Measurements from ENCODE around the gene EFEMP2. TPM values are rescaled to one million over a fixed set of nuclear protein-coding genes. Genes with fewer than 3 reads are reported as not detected.

EFEMP2 gene
- total and polyA plus RNA-seq, 2 experiments from 2014 or later = 7.4 to 9.4 TPM

- DNase-seq (ENCODE audit: low spot score) (no peak), ATAC-seq (no peak)
- H2AFZ ChIP-seq = peak overlapping the region; percentile 95
- H3K27me3 ChIP-seq (ENCODE audit: insufficient read depth) = peaks cover 12% of the 10 kb centered on the region
- peaks cover 5% of the 10 kb centered on the region; the same call in 1 of the 3 replicates for H3K4me1 Mint-ChIP-seq
- no peaks in the 10 kb centered on the region; the same call in 1 of the 3 replicates for H3K36me3 Mint-ChIP-seq (ENCODE audit: low read depth)
- H3K27ac Mint-ChIP-seq = no peak overlapping the region
- TF ChIP-seq EZH2 (IDR thresholded peaks at IDR 0.05; ENCODE audit: low read depth, unreplicated experiment) = no peak
- no peak for TF ChIP-seq ZNF331 (CRISPR knock-in tag; IDR thresholded peaks at IDR 0.05; ENCODE audit: low read depth)
- peaks cover 8% of the 10 kb centered on the region for H3K27me3 Mint-ChIP-seq (ENCODE audit: insufficient read depth, low read depth, poor library complexity)
- no peaks in the 10 kb centered on the region for H3K9me3 Mint-ChIP-seq
- H3F3A ChIP-seq (replicated peaks; ENCODE audit: low read depth) = 0 out of 2 replicates have a peak, but pooled peaks cover 4% of the 10 kb centered on the region
- H3K4me3 ChIP-seq = peak overlapping the region; percentile 71
- peak overlapping the region; percentile 73 for H3K4me3 Mint-ChIP-seq
- no peaks in the 10 kb centered on the region; the same call in 1 of the 2 replicates for H3K4me1 ChIP-seq (ENCODE audit: insufficient read depth)
- H3K9me2 ChIP-seq (ENCODE audit: insufficient read depth) = no peaks in the 10 kb centered on the region
- H3K79me2 ChIP-seq (replicated peaks; ENCODE audit: insufficient read depth) = no peaks in the 10 kb centered on the region
- H4K20me1 ChIP-seq (replicated peaks; ENCODE audit: insufficient read depth) = no peaks in the 10 kb centered on the region
- no peaks in the 10 kb centered on the region for H3K36me3 ChIP-seq (ENCODE audit: insufficient read depth)
- H3K27ac ChIP-seq (ENCODE audit: low read depth) = no peak overlapping the region
- peak overlapping the region; percentile 93 for H3K4me2 ChIP-seq
These were observed 55.2 kb downstream of the EFEMP2 start for GRCh38 chr11:65817312-65817834.

GRCh38 chr11:65816696-65817095 is 55.9 kb downstream of the EFEMP2 start:
- H3K4me3 Mint-ChIP-seq = peak overlapping the region; percentile 73; the same call in 1 of the 3 replicates
- Histone ChIP-seq H3F3A (replicated peaks; ENCODE audit: low read depth) (0 out of 2 replicates have a peak, but pooled peaks cover 4% of the 10 kb centered on the region), H3K36me3 (ENCODE audit: insufficient read depth) (no peaks in the 10 kb centered on the region), H2AFZ (no peak overlapping the region), H3K4me3 (no peak overlapping the region), H3K4me2 (no peak overlapping the region), H4K20me1 (replicated peaks; ENCODE audit: insufficient read depth) (no peaks in the 10 kb centered on the region), H3K27ac (ENCODE audit: low read depth) (no peak overlapping the region), H3K27me3 (ENCODE audit: insufficient read depth) (peaks cover 12% of the 10 kb centered on the region), H3K9me2 (ENCODE audit: insufficient read depth) (no peaks in the 10 kb centered on the region), H3K79me2 (replicated peaks; ENCODE audit: insufficient read depth) (no peaks in the 10 kb centered on the region), H3K4me1 (ENCODE audit: insufficient read depth) (no peaks in the 10 kb centered on the region; the same call in 1 of the 2 replicates)
- DNase-seq (ENCODE audit: low spot score) (no peak), ATAC-seq (no peak)
- H3K9me3 Mint-ChIP-seq = no peaks in the 10 kb centered on the region
- no peaks in the 10 kb centered on the region; the same call in 1 of the 3 replicates for H3K36me3 Mint-ChIP-seq (ENCODE audit: low read depth)
- peaks cover 8% of the 10 kb centered on the region for H3K27me3 Mint-ChIP-seq (ENCODE audit: insufficient read depth, low read depth, poor library complexity)
- H3K4me1 Mint-ChIP-seq = peaks cover 5% of the 10 kb centered on the region; the same call in 1 of the 3 replicates
- no peak overlapping the region for H3K27ac Mint-ChIP-seq
- TF ChIP-seq ZNF331 (CRISPR knock-in tag; IDR thresholded peaks at IDR 0.05; ENCODE audit: low read depth) (no peak), STAT1 (IDR thresholded peaks at IDR 0.05; ENCODE audit: unreplicated experiment) (no peak), ZNF462 (CRISPR knock-in tag; IDR thresholded peaks at IDR 0.05) (no peak), REST (IDR thresholded peaks at IDR 0.05; ENCODE audit: unreplicated experiment) (no peak), CREB1 (CRISPR knock-in tag; IDR thresholded peaks at IDR 0.05; ENCODE audit: low read depth) (no peak), NANOG (IDR thresholded peaks at IDR 0.05; ENCODE audit: borderline replicate concordance) (no peak), CTCF (conservative IDR thresholded peaks at IDR 0.05; ENCODE audit: low read depth in 2 of 2) (no peak), EZH2phosphoT487 (IDR thresholded peaks at IDR 0.05; ENCODE audit: unreplicated experiment) (no peak), EZH2 (IDR thresholded peaks at IDR 0.05; ENCODE audit: low read depth, unreplicated experiment) (no peak)

Data from GM23338 (cell line).